Esophagus (tissue), 2 donors: ENCODE results near the gene FYN. TPM values are rescaled to one million over a fixed set of nuclear protein-coding genes. Genes with fewer than 3 reads are reported as not detected.
"Not testable (repeated sequence)": the region's sequence is repeated elsewhere in the genome, so short reads cannot be mapped to it uniquely, and the experiment has no call there.

Experiments used
- H3K27ac ChIP-seq, 2 donors: one replicate each; pipeline ENCODE4 v1.5.1; 2013; ENCODE audit warnings: low read depth in 2 of 2, mild to moderate bottlenecking in 2 of 2, inconsistent platforms in 1 of 2, low read length in 1 of 2, moderate library complexity in 1 of 2
- H3K27me3 ChIP-seq, 2 donors: one replicate each; pipeline ENCODE4 v1.6.1; 2013; ENCODE audit warnings: low read length in 2 of 2, control low read depth in 1 of 2, mild to moderate bottlenecking in 1 of 2; ENCODE audit not compliant: insufficient read depth in 2 of 2, control insufficient read depth in 1 of 2
- H3K36me3 ChIP-seq, 2 donors: one replicate each; pipeline ENCODE4 v1.6.1; 2013; ENCODE audit warnings: low read length in 1 of 2; ENCODE audit not compliant: control insufficient read depth in 2 of 2, insufficient read depth in 2 of 2
- H3K4me1 ChIP-seq, 2 donors: one replicate each; pipeline ENCODE4 v1.6.1; 2013; ENCODE audit warnings: low read length in 1 of 2; ENCODE audit not compliant: control insufficient read depth in 2 of 2, insufficient read depth in 2 of 2
- H3K4me3 ChIP-seq, 2 donors: one replicate each; pipeline ENCODE4 v1.5.1; 2013; ENCODE audit warnings: low read length in 2 of 2, mild to moderate bottlenecking in 2 of 2, low read depth in 1 of 2, moderate library complexity in 1 of 2
- H3K9me3 ChIP-seq, 2 donors: one replicate each; pipeline ENCODE4 v1.6.1; 2013; ENCODE audit warnings: mild to moderate bottlenecking in 2 of 2, low read depth in 1 of 2, low read length in 1 of 2, moderate library complexity in 1 of 2; ENCODE audit not compliant: control insufficient read depth in 2 of 2, insufficient read depth in 1 of 2
- WGBS, 2 donors: extraction: QIAGEN DNeasy Blood & Tissue Kit; methylation state at CpG; one replicate each; pipeline ENCODE4 v1.1.7; 2013; 5-methylcytosine and 5-hydroxymethylcytosine counted together
- polyA plus RNA-seq, 2 donors: library from polyadenylated mRNA; stranded (reverse); fragments of 200-250 nt; gene quantifications; one replicate each; pipeline ENCODE4 v1.2.3, GENCODE V29; 2013
- donor health status: healthy with polysubstance abuse.
- donor health status: Bipolar disorder and iron deficiency.

The FYN gene
- polyA plus RNA-seq, 2 donors: 6.7 to 8.4 TPM

- H3K27me3 ChIP-seq: no peaks in the 10 kb centered on the region
- H3K36me3 ChIP-seq: no peaks in the 10 kb centered on the region
- H3K4me1 ChIP-seq: no peaks in the 10 kb centered on the region
- no peak overlapping the region for H3K4me3 ChIP-seq
- H3K9me3 ChIP-seq: no peaks in the 10 kb centered on the region
- 92% methylated on average over 3 of the region's 3 CpGs for WGBS, 2 donors
- no peak overlapping the region for H3K27ac ChIP-seq
Observed at GRCh38 chr6:111909238-111909637, 36.0 kb upstream of the FYN start.

- WGBS, 2 donors: 74 to 97% methylated on average over 8 to 15 of the region's 17 CpGs
- not testable (repeated sequence) for H3K27ac ChIP-seq, H3K36me3 ChIP-seq, H3K27me3 ChIP-seq, H3K4me3 ChIP-seq, H3K9me3 ChIP-seq, H3K4me1 ChIP-seq
Observed at GRCh38 chr6:111908365-111908764, 35.1 kb upstream of the FYN start.

- no peaks in the 10 kb centered on the region for H3K36me3 ChIP-seq
- 80 to 84% methylated on average over 5 of the region's 5 CpGs for WGBS, 2 donors
- no peak overlapping the region for H3K27ac ChIP-seq
- no peaks in the 10 kb centered on the region for H3K4me1 ChIP-seq
- no peaks in the 10 kb centered on the region for H3K27me3 ChIP-seq
- no peaks in the 10 kb centered on the region for H3K9me3 ChIP-seq
- no peak overlapping the region for H3K4me3 ChIP-seq
Observed at GRCh38 chr6:111900735-111901134, 27.5 kb upstream of the FYN start.

- H3K27me3 ChIP-seq: no peaks in the 10 kb centered on the region
- H3K9me3 ChIP-seq: no peaks in the 10 kb centered on the region
- no peak overlapping the region for H3K4me3 ChIP-seq
- 84 to 92% methylated on average over 3 of the region's 3 CpGs for WGBS, 2 donors
- H3K4me1 ChIP-seq: no peaks in the 10 kb centered on the region
- H3K27ac ChIP-seq: no peak overlapping the region
- no peaks in the 10 kb centered on the region for H3K36me3 ChIP-seq
Observed at GRCh38 chr6:111899531-111899930, 26.3 kb upstream of the FYN start.

- WGBS, 2 donors: 73 to 75% methylated on average over 4 of the region's 4 CpGs
Observed at GRCh38 chr6:111898452-111898851, 25.2 kb upstream of the FYN start.

GRCh38 chr6:111894951-111895350 lies 21.7 kb upstream of the FYN start:
- Histone ChIP-seq H3K36me3 (no peaks in the 10 kb centered on the region), H3K9me3 (no peaks in the 10 kb centered on the region), H3K27me3 (no peaks in the 10 kb centered on the region), H3K4me1 (no peaks in the 10 kb centered on the region), H3K4me3 (no peak overlapping the region), H3K27ac (no peak overlapping the region)
- 88 to 97% methylated on average over 1 of the region's 1 CpG for WGBS, 2 donors

More at GRCh38 chr6:111898452-111898851, 25.2 kb upstream of the FYN start:
- Histone ChIP-seq H3K9me3 (no peaks in the 10 kb centered on the region), H3K4me1 (no peaks in the 10 kb centered on the region), H3K4me3 (no peak overlapping the region), H3K27me3 (no peaks in the 10 kb centered on the region), H3K27ac (no peak overlapping the region), H3K36me3 (no peaks in the 10 kb centered on the region)

- Histone ChIP-seq H3K27me3 (no peaks in the 10 kb centered on the region), H3K9me3 (no peaks in the 10 kb centered on the region), H3K36me3 (no peaks in the 10 kb centered on the region), H3K4me3 (no peak overlapping the region), H3K27ac (no peak overlapping the region), H3K4me1 (no peaks in the 10 kb centered on the region)
- 88 to 94% methylated on average over 2 of the region's 2 CpGs for WGBS, 2 donors
Observed at GRCh38 chr6:111894272-111894671, 21.0 kb upstream of the FYN start.

- WGBS, 2 donors: 68 to 71% methylated on average over 4 of the region's 4 CpGs
- Histone ChIP-seq H3K36me3 (no peaks in the 10 kb centered on the region), H3K9me3 (no peaks in the 10 kb centered on the region), H3K27ac (no peak overlapping the region), H3K27me3 (no peaks in the 10 kb centered on the region), H3K4me1 (no peaks in the 10 kb centered on the region), H3K4me3 (no peak overlapping the region)
Observed at GRCh38 chr6:111892431-111892830, 19.2 kb upstream of the FYN start.

- no peaks in the 10 kb centered on the region for H3K4me1 ChIP-seq
- H3K27me3 ChIP-seq: no peaks in the 10 kb centered on the region
- no peaks in the 10 kb centered on the region for H3K9me3 ChIP-seq
- H3K27ac ChIP-seq: no peak overlapping the region
- H3K4me3 ChIP-seq: no peak overlapping the region
- no peaks in the 10 kb centered on the region for H3K36me3 ChIP-seq
Observed at GRCh38 chr6:111890988-111891387, 17.7 kb upstream of the FYN start.

- H3K27me3 ChIP-seq: no peaks in the 10 kb centered on the region
- H3K36me3 ChIP-seq: no peaks in the 10 kb centered on the region
- H3K27ac ChIP-seq: no peak overlapping the region
- WGBS, 2 donors: 28 to 30% methylated on average over 10 of the region's 10 CpGs
- no peaks in the 10 kb centered on the region for H3K4me1 ChIP-seq
- no peaks in the 10 kb centered on the region for H3K9me3 ChIP-seq
- no peak overlapping the region for H3K4me3 ChIP-seq
Observed at GRCh38 chr6:111888928-111889695, 15.9 kb upstream of the FYN start.
